K562 (cell line): ENCODE measurements around the gene LIPH. TPM values are rescaled to one million over a fixed set of nuclear protein-coding genes. Genes with fewer than 3 reads are reported as not detected.

ENCODE experiments used
- ATAC-seq: fragments of 200-7000 bp; cut with Tn5 transposase; 3 replicates; pipeline ENCODE4 v1.9.1; 2020; ENCODE audit warnings: moderate library complexity
- BruUV-seq: library from RNA; stranded (reverse); fragments of 400-500 nt; replicated peaks from 2 replicates; lab custom pipeline; 2021; lab: Mats Ljungman, UMichigan
- CTCF ChIA-PET: fragments of 300-600 bp; formaldehyde crosslinking; extraction: SDS; loops from one replicate; lab custom pipeline; 2021; ENCODE audit warnings: low intra/inter-chr PET ratio; lab: Yijun Ruan, JAX
- POLR2A ChIA-PET: fragments of 300-600, 350-650 bp; sonication (Branson Sonifier 250); formaldehyde crosslinking; extraction: SDS; loops from one replicate; lab custom pipeline; 2021; ENCODE audit warnings: antibody characterized with exemption, inconsistent platforms; lab: Yijun Ruan, JAX
- DNase-seq, 4 experiments: peaks; one replicate each; pipeline versions ENCODE4 v3.0.0 to v3.0.0-alpha.2; 2011 to 2018; ENCODE audit warnings: low spot score in 3 of 4, mixed read lengths in 3 of 4; ENCODE audit errors: extremely low read depth in 1 of 4
- FAIRE-seq: peaks from 2 replicates; lab custom pipeline; 2011; peaks lifted over from hg19 to GRCh38; lab: Jason Lieb, UNC
- H2AFZ ChIP-seq: 2 replicates; pipeline ENCODE4 v1.6.0; 2011; ENCODE audit warnings: low read depth, low read length, control low read depth, inconsistent platforms
- H3K27ac ChIP-seq: fragments of 200-600 bp; 3 replicates; pipeline ENCODE4 v1.8.0; 2011; ENCODE audit warnings: low read depth, mild to moderate bottlenecking, control low read depth, inconsistent platforms, low read length, moderate library complexity, mixed read lengths; ENCODE audit errors: extremely low read depth
- H3K27me3 ChIP-seq, 2 experiments: fragments of 300-600 bp in 1 of 2; 2 replicates in 1 of 2; 3 replicates in 1 of 2; pipeline versions ENCODE4 v1.6.0 to v1.8.0; 2011; ENCODE audit warnings: inconsistent platforms in 2 of 2, low read length in 2 of 2, mild to moderate bottlenecking in 1 of 2, mixed read lengths in 1 of 2, moderate library complexity in 1 of 2; ENCODE audit not compliant: control insufficient read depth in 2 of 2, insufficient read depth in 2 of 2
- H3K36me3 ChIP-seq: fragments of 300-600 bp; 3 replicates; pipeline ENCODE4 v1.8.0; 2011; ENCODE audit warnings: mild to moderate bottlenecking, low read length, inconsistent platforms; ENCODE audit not compliant: control insufficient read depth, insufficient read depth
- H3K4me1 ChIP-seq, 2 experiments: fragments of 200-600 bp in 1 of 2; replicated peaks in 1 of 2; 2 replicates in 1 of 2; 3 replicates in 1 of 2; pipeline versions ENCODE4 v1.5.1 to v1.8.0; 2011; ENCODE audit warnings: inconsistent platforms in 2 of 2, low read length in 2 of 2, mild to moderate bottlenecking in 1 of 2, mixed read lengths in 1 of 2, moderate library complexity in 1 of 2; ENCODE audit not compliant: control insufficient read depth in 2 of 2, insufficient read depth in 2 of 2
- H3K4me2 ChIP-seq: 2 replicates; pipeline ENCODE4 v1.6.1; 2011; ENCODE audit warnings: low read length, control low read depth, inconsistent platforms, mixed read lengths; ENCODE audit not compliant: insufficient read depth
- H3K4me3 ChIP-seq: fragments of 200-600 bp; sonication (generic), shearing (Covaris generic); 2 replicates; pipeline ENCODE4 v1.5.1; 2016; ENCODE audit warnings: control low read depth, inconsistent platforms
- H3K79me2 ChIP-seq: fragments of 200-600 bp; 3 replicates; pipeline ENCODE4 v1.8.0; 2011; ENCODE audit warnings: low read length, inconsistent platforms; ENCODE audit not compliant: control insufficient read depth, insufficient read depth
- H3K9ac ChIP-seq, 2 experiments: 2 replicates each; pipeline versions ENCODE4 v1.6.0 to v1.6.1; 2011; ENCODE audit warnings: low read depth in 2 of 2, low read length in 2 of 2, control low read depth in 1 of 2, inconsistent platforms in 1 of 2, mild to moderate bottlenecking in 1 of 2, mixed read lengths in 1 of 2; ENCODE audit not compliant: insufficient read depth in 1 of 2
- H3K9me1 ChIP-seq: one replicate; pipeline ENCODE4 v1.6.0; 2011; ENCODE audit warnings: inconsistent platforms, mild to moderate bottlenecking, low read length, moderate library complexity; ENCODE audit not compliant: control insufficient read depth, insufficient read depth
- H3K9me3 ChIP-seq: replicated peaks from 2 replicates; pipeline ENCODE4 v1.5.1; 2011; ENCODE audit warnings: low read depth, low read length, inconsistent platforms; ENCODE audit not compliant: control insufficient read depth, insufficient read depth
- H4K20me1 ChIP-seq: replicated peaks from 2 replicates; pipeline ENCODE4 v1.6.1; 2011; ENCODE audit warnings: low read length, inconsistent platforms, mixed read lengths; ENCODE audit not compliant: control insufficient read depth, insufficient read depth
- CEBPG ChIP-seq, 3 experiments: fragments of 200-800 bp in 1 of 3; sonication (Bioruptor generic) in 1 of 3; sonication (generic) in 1 of 3; formaldehyde crosslinking in 1 of 3; IDR thresholded peaks in 2 of 3; conservative IDR thresholded peaks in 1 of 3; 2 replicates each; pipeline versions ENCODE4 v1.6.1 to v1.8.0; 2016 to 2022; ENCODE audit warnings: missing compliant biosample characterization in 2 of 3, missing genetic modification characterization in 2 of 3, mild to moderate bottlenecking in 1 of 3, missing genetic modification reagents in 1 of 3
- WGBS: fragments of 100-300 bp; shearing (Covaris generic); methylation state at CpG from one replicate; pipeline ENCODE4 v1.1.6; 2016; ENCODE audit warnings: low coverage, mixed read lengths; ENCODE audit not compliant: insufficient coverage; ENCODE audit errors: missing lambda C conversion rate; 5-methylcytosine and 5-hydroxymethylcytosine counted together
- in situ Hi-C: fragments of 300-500 bp; cut with MboI; formaldehyde crosslinking; loops from 4 replicates; pipeline ENCODE4 v1.15.0; 2018; ENCODE audit warnings: inconsistent platforms, mixed read lengths
- intact Hi-C: fragments of 100-400 bp; cut with micrococcal nuclease; formaldehyde crosslinking; loops from 2 replicates; pipeline ENCODE4 v1.14.2; 2022
- polyA plus RNA-seq, 8 experiments: library from polyadenylated mRNA; depleted of rRNA in 4 of 8; stranded (reverse) in 5 of 8; unstranded in 3 of 8; fragments of >200 nt; fragmentation: Nextera tagmentation in 2 of 8; fragmentation: Illumina TruSeq in 1 of 8; extraction: Ambion mirVana in 2 of 8; extraction: Trizol in 1 of 8; gene quantifications; 2 replicates each; pipeline versions ENCODE4 v1.2.1 to v1.2.3, GENCODE V29; 2011 to 2014; ENCODE audit warnings: inconsistent platforms in 1 of 8, missing spikeins in 1 of 8
- total RNA-seq, 7 experiments: library from RNA; depleted of rRNA in 6 of 7; stranded (reverse); fragments of >200 nt in 6 of 7; fragmentation: Illumina TruSeq in 2 of 7; extraction: Trizol in 2 of 7; gene quantifications; 2 replicates each; pipeline versions ENCODE4 v1.2.1 to v1.2.3, GENCODE V29; 2011 to 2021; ENCODE audit warnings: low replicate concordance in 1 of 7
- TF ChIP-seq, protein P1 (sequence below), 2 experiments: fragments of 450-650 bp in 1 of 2; sonication (generic) in 1 of 2; formaldehyde crosslinking in 1 of 2; IDR thresholded peaks in 1 of 2; conservative IDR thresholded peaks in 1 of 2; 2 replicates each; pipeline versions ENCODE4 v1.6.1 to v1.8.1; 2016 to 2023; ENCODE audit warnings: mild to moderate bottlenecking in 2 of 2, moderate library complexity in 2 of 2, inconsistent platforms in 1 of 2, missing genetic modification reagents in 1 of 2
- TF ChIP-seq, protein P2 (sequence below): sonication (generic); formaldehyde crosslinking; IDR thresholded peaks from 2 replicates; pipeline ENCODE4 v1.9.0; 2022; ENCODE audit warnings: mild to moderate bottlenecking, missing genetic modification reagents

The LIPH gene
- total and polyA plus RNA-seq, 9 of the 15 experiments (the other 6 are each of a cell fraction or from before 2014, with no cell fraction given), result 0.73 to 1.8 (median 1.3) TPM

GRCh38 chr3:185594073-185594472 lies 41.7 kb upstream of the LIPH start:
- no TSS peak for BruUV-seq
- ATAC-seq, result no peak
- intact Hi-C loops, result no loop called here
- in situ Hi-C loops, result no loop called here
- no peaks in the 10 kb centered on the region for H3K9me3 ChIP-seq
- no peak overlapping the region for H3K27ac ChIP-seq
- H3K79me2 ChIP-seq, result peaks cover 8% of the 10 kb centered on the region; the same call in 1 of the 3 replicates
- TF ChIP-seq, protein P1, sequence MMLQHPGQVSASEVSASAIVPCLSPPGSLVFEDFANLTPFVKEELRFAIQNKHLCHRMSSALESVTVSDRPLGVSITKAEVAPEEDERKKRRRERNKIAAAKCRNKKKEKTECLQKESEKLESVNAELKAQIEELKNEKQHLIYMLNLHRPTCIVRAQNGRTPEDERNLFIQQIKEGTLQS (IDR thresholded peaks at IDR 0.05), result peak; percentile 55; the same call in 1 of the 2 replicates
- TF ChIP-seq, protein P1 (CRISPR knock-in tag; conservative IDR thresholded peaks at IDR 0.05), result no peak
- TF ChIP-seq, protein P2, sequence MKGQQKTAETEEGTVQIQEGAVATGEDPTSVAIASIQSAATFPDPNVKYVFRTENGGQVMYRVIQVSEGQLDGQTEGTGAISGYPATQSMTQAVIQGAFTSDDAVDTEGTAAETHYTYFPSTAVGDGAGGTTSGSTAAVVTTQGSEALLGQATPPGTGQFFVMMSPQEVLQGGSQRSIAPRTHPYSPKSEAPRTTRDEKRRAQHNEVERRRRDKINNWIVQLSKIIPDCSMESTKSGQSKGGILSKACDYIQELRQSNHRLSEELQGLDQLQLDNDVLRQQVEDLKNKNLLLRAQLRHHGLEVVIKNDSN (CRISPR knock-in tag), result no peak
- TF ChIP-seq CEBPG (CRISPR knock-in tag; IDR thresholded peaks at IDR 0.05) (no peak), CEBPG (tag; conservative IDR thresholded peaks at IDR 0.05 in 1 of 2, IDR thresholded peaks at IDR 0.05 in 1 of 2) (peak; percentile 40 to 60; a peak in 2 of 4 replicates)
- H2AFZ ChIP-seq, result no peak overlapping the region
- ChIA-PET CTCF (interaction anchor here (0.7 kb wide), 1 partner anchor 100 kb away, joined by 3 read pairs; no protein-coding TSS in a partner anchor), POLR2A (interaction anchor here (0.6 kb wide), 1 partner anchor 366 kb away, joined by 3 read pairs; no protein-coding TSS in a partner anchor)
- no peak overlapping the region for H3K4me2 ChIP-seq
- H3K4me3 ChIP-seq, result no peak overlapping the region
- no peak for DNase-seq
- peaks cover 20% of the 10 kb centered on the region for H3K36me3 ChIP-seq
- H3K27me3 ChIP-seq, result no peaks in the 10 kb centered on the region
- H3K4me1 ChIP-seq, result no peaks in the 10 kb centered on the region
- H4K20me1 ChIP-seq, result no peaks in the 10 kb centered on the region
- no peak overlapping the region for H3K9ac ChIP-seq
- FAIRE-seq, result no peak
- no peaks in the 10 kb centered on the region for H3K9me1 ChIP-seq
- WGBS, result 71% methylated on average over 3 of the region's 3 CpGs
